HG03460 (cell line): Measurements from ENCODE around the gene TRIM63.

ENCODE experiments used
- ATAC-seq: cut with Tn5 transposase; IDR thresholded peaks from one replicate; pipeline ENCODE4 v1.9.1; 2021; ENCODE audit not compliant: unreplicated experiment

Gene TRIM63

DNA sequence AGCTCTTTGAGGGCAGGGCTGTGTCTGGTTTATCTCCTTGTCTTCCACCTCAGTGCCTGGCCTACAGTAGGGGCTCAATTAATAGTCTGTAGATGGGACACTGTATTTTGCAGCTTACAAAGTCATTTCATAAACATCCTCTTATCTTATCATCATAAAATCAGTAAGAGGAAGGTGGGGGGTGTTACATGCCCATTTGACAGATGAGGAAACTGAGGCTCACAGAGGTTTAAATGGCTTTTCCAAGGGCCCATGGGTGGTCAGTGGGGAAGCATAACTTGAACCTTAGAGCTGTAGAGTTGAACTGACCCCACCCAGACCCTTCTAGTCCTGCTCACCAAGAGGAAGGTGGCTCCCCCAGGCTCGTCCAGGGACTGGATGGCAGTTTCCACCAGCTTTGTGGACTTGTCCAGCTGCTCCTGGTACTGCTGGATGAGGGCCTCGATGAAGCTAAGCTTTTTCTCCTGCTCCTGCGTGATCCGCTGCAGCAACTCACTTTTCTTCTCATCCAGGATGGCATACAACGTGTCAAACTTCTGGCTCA is 9.3 kb downstream of the TRIM63 start:
- ATAC-seq, result no peak

DNA sequence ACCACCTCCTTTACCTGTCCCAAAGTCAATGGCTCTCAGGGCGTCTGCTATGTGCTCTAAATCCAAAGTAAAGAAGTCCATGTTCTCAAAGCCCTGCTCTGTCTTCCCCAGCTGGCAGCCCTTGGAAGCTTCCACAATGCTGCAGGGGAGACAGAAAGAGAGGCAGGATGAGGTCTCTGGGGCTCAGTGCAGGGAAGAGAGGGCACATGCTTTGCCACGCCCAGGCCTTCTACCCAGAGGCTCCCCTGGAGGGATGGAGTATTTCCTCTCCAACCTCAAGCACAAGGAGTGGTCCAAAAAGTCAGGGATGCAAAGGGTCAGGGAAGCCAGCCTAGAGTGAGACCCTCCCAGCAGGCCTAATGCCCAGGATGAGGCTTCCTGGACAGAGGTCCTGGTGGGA is 10.2 kb downstream of the TRIM63 start:
- no peak for ATAC-seq

DNA sequence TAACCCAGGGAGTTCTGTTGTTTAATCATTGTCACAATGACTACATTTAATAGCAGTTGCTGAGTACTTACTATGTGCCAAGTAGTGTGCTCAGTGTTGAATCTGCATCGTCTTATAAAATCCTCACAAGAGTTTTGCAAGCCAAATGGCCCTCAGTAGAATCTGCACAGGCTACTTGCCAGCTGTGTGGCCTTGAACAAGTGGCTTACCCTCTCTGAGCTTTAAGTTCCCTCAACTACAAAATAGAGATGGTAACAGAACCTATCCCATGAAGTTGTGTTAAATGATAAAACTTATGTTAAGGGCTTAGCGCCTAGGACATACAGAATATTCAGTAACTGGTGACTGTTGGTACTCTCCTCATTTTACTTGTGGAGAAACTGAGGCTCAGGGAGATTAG is 12.4 kb downstream of the TRIM63 start:
- no peak for ATAC-seq

DNA sequence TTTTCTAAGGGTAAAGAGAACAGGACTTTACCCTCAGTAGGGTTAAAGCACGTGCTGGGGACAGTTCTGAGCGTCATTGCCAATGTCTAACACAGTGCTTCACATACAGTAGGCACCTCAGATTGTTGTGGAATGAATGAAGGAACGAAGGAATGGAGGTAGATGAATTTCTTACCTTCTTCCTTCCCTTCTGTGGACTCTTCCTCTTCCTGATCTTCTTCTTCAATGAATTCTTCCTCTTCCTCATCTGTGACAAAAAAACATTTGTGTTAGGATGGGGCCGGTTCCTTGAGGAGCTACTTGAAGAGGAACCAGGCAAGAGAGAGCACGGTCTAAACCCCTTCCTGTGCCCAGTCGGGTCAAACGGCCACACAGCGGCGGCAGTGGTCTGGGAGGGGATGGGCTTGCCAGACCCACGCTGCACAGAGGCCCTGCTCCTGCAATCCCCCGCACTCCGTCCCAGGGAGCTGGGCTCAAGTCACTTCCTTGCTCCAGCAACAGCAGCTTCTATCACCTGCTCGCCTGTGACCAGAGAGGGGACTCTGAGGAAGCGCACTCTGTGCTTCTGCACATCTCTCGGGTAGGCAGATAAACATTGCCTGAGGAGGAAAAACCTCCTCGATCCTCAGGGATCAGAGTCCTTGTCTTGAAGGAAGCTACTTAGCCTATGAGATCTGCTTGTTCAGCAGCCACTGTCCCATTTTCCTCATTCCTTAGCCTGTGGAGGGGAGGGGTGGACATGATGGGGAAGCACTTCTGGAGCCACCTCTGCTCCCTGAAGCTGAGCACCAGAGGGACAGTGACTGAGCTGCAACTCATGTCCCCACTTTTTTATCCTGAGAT is 13.5 kb downstream of the TRIM63 start:
- no peak for ATAC-seq

DNA sequence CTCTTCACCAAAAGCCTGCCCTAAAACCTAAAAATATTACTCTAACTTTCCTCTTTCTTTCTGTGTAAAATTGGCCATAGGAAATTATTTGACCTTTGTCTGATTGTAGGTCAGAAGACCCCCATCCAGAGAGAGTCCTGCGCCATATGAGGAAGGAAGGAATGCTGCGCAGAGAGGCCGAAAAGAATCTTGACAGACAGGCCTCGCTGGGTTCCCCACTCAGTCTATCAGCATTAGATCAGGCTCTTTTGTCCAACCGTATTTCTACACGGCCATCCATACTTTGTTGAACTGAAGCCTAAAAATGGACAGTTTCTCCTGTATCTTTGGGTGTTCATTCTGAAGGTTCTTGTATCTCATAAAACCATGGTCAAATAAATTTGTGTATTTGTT is 17.2 kb downstream of the TRIM63 start:
- ATAC-seq, result no peak

DNA sequence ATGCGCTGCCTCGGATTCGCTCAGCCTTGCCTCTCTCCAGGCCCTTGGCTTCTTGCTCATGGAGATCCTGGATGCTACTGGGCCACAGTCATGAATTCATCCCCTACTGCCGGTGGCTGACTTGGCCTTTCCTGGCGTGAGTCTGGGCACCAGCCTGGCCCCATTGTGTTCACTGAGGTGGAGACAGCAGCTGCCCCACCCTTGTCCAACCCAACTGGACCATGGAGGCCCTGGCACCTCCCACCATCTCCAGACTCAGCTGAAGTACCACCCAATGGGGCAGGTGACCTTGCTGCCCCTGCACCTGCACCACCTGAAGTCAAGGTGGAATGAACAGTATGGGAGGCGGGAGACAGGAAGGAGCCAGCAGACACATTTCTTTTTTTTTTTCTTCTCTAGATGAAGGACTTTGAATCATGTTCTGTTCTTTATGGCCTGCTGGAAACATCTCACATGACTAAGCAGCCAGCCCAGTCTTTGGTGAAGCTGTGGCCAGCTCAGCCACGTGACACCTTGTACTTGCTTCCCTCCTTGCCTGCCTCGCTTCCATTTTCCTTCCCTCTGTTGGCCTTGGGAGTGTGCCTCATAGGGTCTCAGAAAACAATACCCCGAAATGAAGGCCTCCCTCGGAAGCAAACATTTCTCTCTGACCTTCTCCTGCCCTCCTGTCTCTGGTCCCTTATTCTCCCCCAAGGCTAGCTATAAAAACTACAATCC is 17.7 kb downstream of the TRIM63 start:
- no peak for ATAC-seq

DNA sequence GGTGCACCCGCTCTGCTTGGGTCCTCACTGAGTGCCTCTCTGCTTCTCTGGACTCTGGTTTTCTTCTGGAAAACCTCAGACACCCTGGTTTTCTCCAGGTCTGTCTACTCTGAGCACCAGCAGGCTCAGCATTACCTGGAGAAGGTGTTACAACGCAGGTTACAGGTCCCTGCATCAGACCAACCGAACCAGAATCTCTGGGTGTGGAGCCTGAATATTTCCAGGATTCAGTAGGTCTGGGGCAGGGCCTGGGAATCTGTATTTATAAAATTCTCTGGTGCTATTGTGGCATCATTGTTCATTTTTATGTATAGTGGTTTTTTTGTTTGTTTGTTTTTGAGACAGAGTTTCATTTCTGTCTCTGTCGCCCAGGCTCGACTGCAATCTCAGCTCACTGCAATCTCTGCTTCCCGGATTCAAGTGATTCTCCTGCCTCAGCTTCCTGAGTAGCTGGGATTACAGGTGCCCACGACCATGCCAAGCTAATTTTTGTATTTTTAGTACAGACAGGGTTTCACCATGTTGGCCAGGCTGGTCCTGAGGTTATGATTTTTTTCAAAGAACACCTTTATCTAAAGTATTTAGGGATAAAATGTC is 20.1 kb downstream of the TRIM63 start:
- ATAC-seq, result no peak

DNA sequence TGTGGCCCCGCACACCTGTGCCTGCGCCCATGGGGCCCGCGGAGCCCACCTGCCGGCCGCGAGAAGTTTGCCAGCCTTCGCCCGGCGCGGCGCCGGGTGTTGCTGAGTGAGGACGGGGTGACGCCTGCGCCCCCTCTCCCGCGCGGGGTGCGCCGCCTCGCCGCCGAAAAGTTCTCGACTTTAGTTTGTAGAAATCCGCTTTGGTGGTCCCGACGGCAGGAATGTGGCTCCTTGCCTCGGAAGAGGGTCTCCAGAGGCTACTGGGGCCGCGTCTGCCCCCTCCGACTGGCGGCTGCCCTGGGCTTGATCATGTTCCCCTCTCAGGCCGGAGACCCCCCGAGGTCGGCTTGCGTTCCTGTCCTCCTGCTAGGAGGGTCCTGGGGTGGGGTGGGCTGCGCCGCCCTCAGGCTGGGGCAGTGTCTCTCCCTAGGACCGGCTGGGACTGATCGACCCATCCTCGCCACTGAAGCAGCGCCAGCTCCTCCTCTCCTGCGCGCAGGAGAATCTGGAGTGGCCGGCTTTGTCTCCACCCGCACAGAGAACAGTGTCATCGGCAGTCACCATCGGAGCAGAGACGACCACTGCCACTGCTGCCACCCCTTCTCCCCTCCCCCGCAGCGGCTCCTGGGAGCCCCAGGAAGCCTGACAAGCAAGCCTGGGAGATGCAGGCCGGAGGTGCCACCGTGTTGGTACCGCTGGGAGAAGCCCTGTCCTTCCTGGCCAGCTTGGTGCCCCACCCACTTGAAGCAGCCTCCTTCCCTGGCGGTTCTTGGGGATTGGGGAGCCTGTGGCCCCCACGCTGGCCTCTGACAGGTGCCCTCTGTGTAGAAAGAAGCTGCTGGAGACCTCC is 21.0 kb downstream of the TRIM63 start:
- ATAC-seq, result no peak

DNA sequence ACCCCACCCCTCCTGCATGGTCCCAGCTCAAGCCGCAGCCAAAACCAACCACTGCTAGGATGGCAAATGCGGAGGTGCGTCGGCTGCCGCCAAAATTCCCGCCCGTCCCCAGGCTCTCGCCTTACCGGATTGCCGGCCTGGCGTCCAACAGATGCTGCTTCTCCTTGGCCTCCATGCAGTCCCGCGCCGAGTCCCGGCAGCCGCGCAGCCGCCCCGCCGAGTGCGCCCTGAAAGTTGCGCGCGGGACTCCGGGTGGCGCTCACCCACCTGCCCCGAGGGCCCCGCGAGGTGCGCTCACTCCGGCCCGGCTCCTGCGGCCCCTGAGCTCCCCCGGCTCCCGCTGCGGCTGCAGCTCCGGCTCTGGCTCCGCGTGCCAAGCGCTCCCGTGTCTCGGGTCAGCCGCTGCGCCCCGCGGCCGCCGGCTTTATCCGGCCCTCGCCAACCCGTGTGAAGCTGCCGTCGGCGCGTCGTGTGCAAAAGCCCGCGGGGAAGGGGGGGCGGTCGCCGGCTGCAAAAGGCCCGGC is 21.6 kb downstream of the TRIM63 start, which contains the start of gene SLC30A2:
Gene SLC30A2, minus strand, starts transcription at position 397 of the 524 bp plus-strand sequence. Its CDS starts 222 bp downstream, at position 175.
- no peak for ATAC-seq

DNA sequence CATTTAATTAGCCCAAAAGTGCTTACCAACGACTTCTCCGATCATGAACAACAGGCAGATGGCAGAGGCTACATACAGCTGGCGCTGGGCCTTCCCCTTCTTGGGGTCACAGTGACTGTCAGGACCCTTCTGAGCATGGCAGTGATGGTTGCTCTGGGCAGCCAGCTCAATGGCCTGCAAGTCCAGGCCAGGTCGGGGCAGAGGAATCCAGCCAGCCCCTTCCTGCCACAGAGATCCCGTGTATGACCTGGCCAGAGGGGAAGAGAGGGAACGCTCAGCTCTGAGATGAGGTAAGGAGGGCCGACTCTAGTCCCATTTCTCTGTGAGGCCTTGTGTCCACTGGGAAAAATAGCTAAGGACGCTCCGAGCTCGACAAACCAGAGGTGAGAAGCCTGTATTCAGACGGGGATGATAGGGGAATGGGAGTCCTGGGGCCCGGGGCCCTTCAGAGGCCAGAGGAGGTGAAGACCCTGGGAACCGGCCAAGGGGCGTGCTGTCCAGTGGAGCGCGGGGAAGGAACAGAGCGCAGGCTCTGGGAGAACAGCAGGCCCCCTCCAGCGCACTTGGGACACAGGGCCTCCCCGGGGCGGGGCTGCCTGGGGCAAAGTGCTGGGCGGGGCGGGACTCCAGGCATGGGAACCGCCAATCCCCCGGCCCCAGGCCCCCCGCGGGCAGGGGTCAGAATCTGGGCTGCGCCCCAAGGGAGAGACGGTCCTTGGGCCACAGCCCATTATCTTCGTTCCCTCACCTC is 22.3 kb downstream of the TRIM63 start:
- no peak for ATAC-seq

DNA sequence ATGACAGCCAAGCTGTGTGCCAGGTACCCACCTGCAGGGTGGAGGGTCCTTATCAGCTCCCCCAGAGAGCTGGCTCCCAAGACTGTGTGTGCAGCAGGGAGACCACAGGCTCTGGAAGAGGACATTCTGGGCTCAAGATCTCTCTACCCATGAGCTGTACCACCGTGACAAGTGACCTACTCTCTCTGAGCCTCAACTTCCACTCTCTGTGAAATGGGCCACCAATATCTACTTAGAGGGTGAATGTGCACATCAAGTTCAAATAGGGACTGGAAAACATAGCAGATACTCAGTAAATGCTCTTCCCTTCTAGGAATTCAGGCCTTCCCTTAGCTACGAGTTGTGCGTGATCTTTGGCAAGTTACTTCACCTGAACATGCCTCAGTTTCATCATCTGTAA is 23.0 kb downstream of the TRIM63 start:
- no peak for ATAC-seq

DNA sequence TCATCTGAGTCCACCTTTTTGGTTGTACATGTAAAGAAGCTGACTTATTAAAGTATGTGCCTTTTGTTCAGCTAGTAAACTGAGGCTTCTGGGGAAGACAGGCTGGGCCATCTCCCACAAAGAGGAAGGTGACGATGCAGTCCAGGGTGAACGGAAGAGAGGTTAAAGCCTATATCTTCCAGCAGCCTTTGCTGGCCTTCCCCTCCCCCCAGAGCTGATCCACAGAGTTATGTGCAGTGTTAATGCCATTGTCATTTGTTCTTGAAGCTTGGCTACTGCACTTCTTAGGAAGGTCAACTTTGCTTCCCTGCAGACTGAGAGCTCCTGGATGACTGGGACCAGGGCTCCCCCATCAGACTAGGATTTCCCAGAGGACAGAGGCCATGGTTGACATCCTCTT is 23.7 kb downstream of the TRIM63 start:
- no peak for ATAC-seq

DNA sequence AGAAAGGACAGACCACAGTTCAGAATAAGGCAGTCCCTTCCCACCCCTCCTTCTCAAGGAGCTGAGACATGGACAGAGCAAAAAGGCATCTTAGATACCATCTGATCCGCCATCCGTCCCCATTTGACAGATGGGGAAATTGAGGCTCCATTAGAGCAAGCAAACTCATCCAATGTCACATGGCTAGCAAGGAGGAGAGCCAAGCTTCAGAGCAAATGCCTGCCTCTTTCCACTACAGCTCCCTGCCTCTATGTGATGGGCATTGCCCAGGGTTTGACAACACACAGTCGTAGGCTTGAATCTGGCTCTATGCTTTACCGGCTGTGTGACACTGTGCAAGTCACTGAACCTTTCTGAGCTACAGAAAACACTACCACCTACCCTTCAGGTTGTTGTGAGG is 25.5 kb downstream of the TRIM63 start:
- ATAC-seq, result no peak

DNA sequence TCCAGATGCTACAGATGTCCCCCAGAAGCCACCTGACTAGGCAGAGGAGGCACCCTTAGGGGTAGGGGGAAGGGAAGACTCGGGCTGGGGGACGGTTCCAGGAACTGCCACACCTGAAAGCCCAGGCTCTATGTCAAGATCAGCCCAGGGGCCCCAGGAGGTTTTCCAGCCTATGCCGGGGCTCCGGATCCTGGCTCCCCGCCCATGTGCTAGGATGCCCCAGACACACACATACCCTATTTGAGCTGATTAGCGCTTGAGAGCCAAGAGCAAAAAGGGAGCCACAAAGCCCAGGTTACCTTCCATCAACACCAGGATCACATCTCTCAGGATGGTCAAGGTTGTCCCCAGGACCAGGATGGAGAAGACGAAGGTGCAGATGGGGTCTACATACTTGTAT is 26.0 kb downstream of the TRIM63 start:
- ATAC-seq, result no peak

DNA sequence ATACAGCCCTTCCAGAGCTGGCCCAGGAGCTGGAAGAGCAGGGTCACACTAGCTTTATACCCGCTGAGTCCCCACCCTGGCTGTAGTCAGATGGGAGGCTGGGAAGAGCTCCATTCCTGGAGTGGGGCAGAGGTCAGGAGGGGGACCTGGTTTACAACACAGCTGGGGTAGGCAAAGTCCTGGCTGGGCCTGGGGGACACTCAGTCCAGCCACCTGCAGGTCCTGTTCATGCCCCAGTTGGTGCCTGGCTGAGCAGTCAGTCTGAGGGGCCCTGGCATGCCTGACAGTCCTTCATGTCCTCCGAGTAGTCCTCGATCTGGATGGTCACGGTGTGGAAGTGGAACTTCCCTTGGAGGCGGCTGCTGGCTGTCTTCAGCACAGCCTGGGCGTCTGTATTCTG is 28.5 kb downstream of the TRIM63 start:
- ATAC-seq, result no peak

DNA sequence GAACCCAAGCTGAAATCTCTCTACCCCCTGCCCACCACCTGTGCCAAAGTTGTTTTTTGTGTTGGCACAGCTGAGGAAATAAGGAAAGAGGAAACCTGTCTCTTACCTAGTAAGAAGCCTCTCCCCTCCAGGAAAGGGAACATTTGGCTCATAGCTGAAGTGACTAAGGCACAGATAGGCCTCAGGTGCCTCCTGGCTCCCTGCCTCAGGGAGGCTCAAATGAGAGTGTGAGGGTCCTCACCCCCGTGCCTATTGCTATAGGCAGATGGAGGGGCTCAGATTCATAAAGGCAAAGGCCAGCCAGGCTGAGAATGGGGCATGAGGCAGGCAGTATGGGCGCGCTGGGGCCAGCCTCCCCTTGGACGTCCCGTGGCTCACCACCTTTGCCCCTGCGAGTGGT is 29.0 kb downstream of the TRIM63 start:
- ATAC-seq, result no peak

DNA sequence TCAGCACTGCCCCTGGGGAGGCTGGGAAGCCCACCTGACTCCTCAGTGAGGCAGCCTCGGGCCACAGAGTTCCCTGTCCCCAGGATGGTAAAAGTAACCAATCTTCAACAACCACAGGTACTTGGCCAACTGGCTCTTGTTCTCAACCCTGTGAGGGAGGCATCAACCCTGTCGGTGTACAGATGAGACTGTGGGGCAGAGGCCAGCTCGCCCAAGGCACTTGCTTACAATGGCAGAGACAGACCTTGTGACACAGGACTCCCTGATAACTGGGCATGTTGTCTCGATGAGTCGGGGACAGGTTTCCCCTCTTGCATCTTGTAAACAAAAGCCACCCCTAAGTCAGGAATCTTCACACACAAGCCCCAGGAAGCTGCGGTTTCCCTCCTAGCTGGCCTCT is 29.5 kb downstream of the TRIM63 start:
- ATAC-seq, result no peak

DNA sequence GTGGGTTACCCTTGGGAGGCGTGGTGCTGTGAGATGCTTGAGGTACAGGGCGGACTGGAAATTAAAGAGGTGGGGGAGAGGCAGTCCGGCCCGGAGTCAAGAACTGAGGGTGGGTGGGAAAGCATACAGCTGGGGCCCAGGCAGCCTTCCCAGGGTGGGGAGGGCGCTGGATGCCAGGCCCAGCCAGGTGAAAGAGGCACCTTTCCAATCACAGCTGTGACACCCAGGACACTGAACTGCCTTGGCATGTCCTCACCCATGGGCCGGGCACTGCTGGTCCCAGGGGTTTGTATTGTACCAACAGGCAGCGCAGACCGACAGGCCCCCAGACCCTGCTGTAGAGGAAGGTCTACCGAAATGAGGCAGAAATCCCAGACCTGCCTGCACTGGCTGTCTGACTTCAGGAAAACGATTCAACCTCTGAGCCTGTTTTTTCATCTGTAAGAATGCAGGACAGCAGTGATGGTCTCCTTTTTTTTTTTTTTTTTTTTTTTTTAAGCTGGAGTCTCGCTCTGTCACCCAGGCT is 30.6 kb downstream of the TRIM63 start:
- ATAC-seq, result no peak

DNA sequence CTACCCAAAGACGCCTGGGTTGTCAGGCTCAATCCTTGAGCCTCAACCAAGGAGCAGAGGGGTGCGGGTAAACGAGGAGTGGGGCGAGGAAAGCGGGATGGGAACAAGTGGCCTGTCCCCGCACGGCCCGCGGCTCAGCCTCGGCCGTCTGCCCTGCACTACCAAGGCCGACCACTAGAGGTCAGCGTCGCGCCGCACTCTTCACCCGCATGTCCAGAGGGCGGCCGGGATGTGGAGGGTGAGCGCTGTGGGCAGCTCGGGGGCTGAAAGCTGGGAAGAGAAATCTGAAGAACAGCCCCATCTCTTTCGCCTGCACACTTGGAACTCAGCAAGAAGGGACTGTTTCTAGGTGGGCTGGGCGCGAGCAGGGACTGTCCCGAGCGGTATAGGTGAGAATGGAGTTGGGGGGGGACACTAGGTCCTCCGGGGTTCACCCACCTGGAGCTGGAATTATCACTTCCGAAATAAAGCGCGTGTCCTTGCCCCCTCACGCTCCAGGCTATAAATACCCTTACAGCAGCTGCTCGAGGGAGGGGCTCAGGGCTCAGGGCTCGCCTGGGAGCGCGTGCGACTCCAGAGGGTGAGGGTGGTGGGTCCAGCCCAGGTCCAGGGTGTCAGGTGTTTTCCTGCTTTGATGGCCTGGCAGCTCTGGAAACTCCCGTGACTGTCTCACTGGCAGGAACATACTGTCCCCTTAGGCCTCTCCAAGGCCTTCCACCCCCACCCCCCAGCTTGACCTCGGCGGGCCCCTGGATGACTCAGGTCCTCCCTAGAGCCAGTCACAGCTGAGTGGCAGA is 31.3 kb downstream of the TRIM63 start:
- peak; percentile 61 for ATAC-seq
